SK-N-MC (cell line): Measurements from ENCODE around the gene NPIPA1.
"Not testable (repeated sequence)": the region's sequence is repeated elsewhere in the genome, so short reads cannot be mapped to it uniquely, and the experiment has no call there.

Experiments
- EZH2 ChIP-seq: fragments of 200-600 bp; sonication (generic); IDR thresholded peaks from one replicate; pipeline ENCODE4 v1.6.1; 2017; ENCODE audit warnings: antibody characterized with exemption
- POLR2AphosphoS5 ChIP-seq: IDR thresholded peaks from 2 replicates; pipeline ENCODE4 v1.6.1; 2012; ENCODE audit warnings: mild to moderate bottlenecking, low read depth, low read length, borderline replicate concordance

- not testable (repeated sequence) for TF ChIP-seq EZH2, POLR2AphosphoS5
Observed at GRCh38 chr16:14975418-14976194, 38.4 kb downstream of the NPIPA1 start.
